ENCODE data around the gene GSTM3. TPM values are rescaled to one million over a fixed set of nuclear protein-coding genes. Genes with fewer than 3 reads are reported as not detected.
"Not testable (repeated sequence)": the region's sequence is repeated elsewhere in the genome, so short reads cannot be mapped to it uniquely, and the experiment has no call there.

The GSTM3 gene
- total RNA-seq, 1 donor from 2014 or later, result 0.55 TPM

DNA sequence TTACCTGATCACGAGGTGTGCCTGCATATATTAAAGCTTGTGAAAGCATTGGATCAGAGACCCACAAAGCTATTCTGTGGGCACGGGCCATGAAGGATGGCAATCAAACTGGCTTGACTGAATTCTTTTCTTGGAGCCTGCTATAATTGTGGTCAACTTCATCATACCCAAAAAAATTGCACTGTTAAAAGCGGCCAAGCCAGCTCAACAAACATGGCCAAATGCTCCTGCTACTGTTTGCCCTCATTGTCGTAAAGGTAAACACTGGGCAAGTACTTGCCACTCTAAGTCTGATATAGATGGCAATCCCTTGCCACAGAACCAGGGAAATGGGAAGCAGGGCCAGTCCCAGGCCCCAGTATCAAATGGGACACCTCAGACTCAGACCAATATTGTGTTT, 35.4 kb downstream of the GSTM3 start:
- H3K27ac Mint-ChIP-seq, result no peak overlapping the region
- ChIA-PET POLR2A (no interaction called here), CTCF (no interaction called here)
- peaks cover 3% of the 10 kb centered on the region for H3K36me3 Mint-ChIP-seq (ENCODE audit: low read depth)
- H3K27me3 Mint-ChIP-seq, result no peaks in the 10 kb centered on the region
- H3K9me3 Mint-ChIP-seq, result peaks cover 18% of the 10 kb centered on the region
- intact Hi-C loops (cut with micrococcal nuclease), result no loop called here
- H3K4me1 Mint-ChIP-seq, result no peaks in the 10 kb centered on the region
- no peak for ATAC-seq (ENCODE audit: low read depth)
- no peak for DNase-seq
- H3K4me3 Mint-ChIP-seq, result no peak overlapping the region
- TF ChIP-seq, protein P1, sequence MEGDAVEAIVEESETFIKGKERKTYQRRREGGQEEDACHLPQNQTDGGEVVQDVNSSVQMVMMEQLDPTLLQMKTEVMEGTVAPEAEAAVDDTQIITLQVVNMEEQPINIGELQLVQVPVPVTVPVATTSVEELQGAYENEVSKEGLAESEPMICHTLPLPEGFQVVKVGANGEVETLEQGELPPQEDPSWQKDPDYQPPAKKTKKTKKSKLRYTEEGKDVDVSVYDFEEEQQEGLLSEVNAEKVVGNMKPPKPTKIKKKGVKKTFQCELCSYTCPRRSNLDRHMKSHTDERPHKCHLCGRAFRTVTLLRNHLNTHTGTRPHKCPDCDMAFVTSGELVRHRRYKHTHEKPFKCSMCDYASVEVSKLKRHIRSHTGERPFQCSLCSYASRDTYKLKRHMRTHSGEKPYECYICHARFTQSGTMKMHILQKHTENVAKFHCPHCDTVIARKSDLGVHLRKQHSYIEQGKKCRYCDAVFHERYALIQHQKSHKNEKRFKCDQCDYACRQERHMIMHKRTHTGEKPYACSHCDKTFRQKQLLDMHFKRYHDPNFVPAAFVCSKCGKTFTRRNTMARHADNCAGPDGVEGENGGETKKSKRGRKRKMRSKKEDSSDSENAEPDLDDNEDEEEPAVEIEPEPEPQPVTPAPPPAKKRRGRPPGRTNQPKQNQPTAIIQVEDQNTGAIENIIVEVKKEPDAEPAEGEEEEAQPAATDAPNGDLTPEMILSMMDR (IDR thresholded peaks at IDR 0.05), result no peak

DNA sequence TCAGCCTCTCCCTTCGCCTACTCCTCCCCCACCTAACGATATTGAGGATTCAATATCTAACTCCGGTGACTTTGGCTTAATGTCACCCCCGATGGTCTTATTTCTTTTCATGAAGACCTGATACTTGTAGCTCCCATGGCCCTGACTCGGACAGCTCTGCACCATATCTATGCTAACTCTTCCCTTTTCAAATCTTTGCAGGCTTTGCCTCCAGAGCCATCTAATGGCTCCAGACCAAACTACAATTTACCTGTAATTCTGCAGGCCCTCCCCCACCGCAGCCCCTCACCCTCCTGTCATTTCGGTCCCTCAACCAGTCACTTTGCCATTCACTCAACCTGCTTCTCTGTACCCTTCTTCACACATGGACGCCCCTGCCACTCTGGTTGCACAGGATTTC, 36.7 kb downstream of the GSTM3 start:
- Mint-ChIP-seq H3K4me3 (no peak overlapping the region), H3K36me3 (ENCODE audit: low read depth) (peaks cover 3% of the 10 kb centered on the region), H3K9me3 (peaks cover 15% of the 10 kb centered on the region), H3K27ac (no peak overlapping the region), H3K27me3 (no peaks in the 10 kb centered on the region), H3K4me1 (no peaks in the 10 kb centered on the region)
- POLR2A ChIA-PET, result no interaction called here
- intact Hi-C loops (cut with micrococcal nuclease), result no loop called here
- CTCF ChIA-PET, result no interaction called here
- DNase-seq, result no peak
- ATAC-seq (ENCODE audit: low read depth), result no peak
- TF ChIP-seq, protein P1 (IDR thresholded peaks at IDR 0.05), result no peak

DNA sequence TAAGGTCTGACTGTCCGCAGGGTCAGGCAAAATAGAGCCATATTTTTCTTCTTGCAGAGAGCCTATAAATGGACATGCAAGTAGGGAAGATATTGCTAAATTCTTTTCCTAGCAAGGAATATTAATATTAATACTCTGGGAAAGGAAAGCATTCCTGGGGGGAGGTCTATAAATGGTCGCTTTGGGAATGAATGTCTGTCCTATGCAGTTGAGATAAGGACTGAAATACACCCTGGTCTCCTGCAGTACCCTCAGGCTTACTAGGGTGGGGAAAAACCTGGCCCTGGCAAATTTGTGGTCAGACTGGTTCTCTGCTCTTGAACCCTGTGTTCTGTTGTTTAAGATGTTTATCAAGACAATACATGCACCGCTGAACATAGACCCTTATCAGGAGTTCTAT, 37.9 kb downstream of the GSTM3 start:
- not testable (repeated sequence) for H3K4me3 Mint-ChIP-seq, H3K9me3 Mint-ChIP-seq

DNA sequence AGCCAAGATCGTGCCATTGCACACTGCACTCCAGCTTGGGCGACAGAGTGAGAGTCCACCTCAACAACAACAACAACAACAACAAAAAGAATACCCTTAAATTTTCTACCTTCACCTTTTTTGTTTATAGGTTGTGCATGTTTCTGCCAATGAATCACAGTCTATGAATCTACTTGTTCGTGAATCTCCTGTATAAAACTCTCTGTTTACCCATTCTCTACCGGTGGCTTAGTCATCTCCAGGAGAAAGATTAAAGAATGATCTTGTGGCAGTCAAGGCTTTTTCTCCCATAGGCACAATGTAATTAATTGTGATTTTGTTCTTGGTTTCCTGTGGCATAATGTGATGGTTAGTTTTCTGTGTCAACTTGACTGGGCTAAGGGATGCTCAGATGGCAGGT, 43.0 kb downstream of the GSTM3 start:
- H3K4me3 Mint-ChIP-seq; CTCF ChIA-PET; intact Hi-C loops (cut with micrococcal nuclease); ATAC-seq (ENCODE audit: low read depth); H3K9me3 Mint-ChIP-seq; H3K4me1 Mint-ChIP-seq; H3K27me3 Mint-ChIP-seq; H3K27ac Mint-ChIP-seq; H3K36me3 Mint-ChIP-seq (ENCODE audit: low read depth); POLR2A ChIA-PET; DNase-seq: not testable (repeated sequence)

More for the DNA sequence above, 37.9 kb downstream of the GSTM3 start:
- ATAC-seq (ENCODE audit: low read depth); POLR2A ChIA-PET; intact Hi-C loops (cut with micrococcal nuclease); H3K27me3 Mint-ChIP-seq; H3K27ac Mint-ChIP-seq; CTCF ChIA-PET; H3K4me1 Mint-ChIP-seq; H3K36me3 Mint-ChIP-seq (ENCODE audit: low read depth); DNase-seq: not testable (repeated sequence)

DNA sequence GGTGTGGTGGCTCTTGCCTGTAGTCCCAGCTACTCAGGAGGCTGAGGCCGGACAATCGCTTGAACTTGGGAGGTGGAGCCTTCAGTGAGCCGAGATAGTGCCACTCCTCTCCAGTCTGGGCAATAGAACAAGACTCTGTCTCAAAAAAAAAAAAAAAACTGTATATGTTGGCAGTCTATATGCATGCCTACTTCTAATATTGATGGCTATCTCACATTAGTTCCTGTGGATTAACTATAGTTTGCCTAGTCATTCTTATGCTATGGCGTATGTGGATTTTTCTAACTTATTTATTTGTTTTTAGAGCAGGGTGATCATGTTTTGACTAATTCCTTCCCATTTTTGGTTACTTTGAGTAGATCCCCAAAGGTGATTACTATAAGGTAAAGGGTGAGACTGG, 43.8 kb downstream of the GSTM3 start:
- ATAC-seq (ENCODE audit: low read depth) (no peak), DNase-seq (no peak)
- Mint-ChIP-seq H3K27me3 (no peaks in the 10 kb centered on the region), H3K4me1 (no peaks in the 10 kb centered on the region), H3K4me3 (no peak overlapping the region), H3K36me3 (ENCODE audit: low read depth) (peaks cover 10% of the 10 kb centered on the region), H3K27ac (no peak overlapping the region), H3K9me3 (no peaks in the 10 kb centered on the region)
- intact Hi-C loops (cut with micrococcal nuclease), result no loop called here
- POLR2A ChIA-PET, result no interaction called here
- TF ChIP-seq, protein P1 (IDR thresholded peaks at IDR 0.05), result no peak
- CTCF ChIA-PET, result no interaction called here

DNA sequence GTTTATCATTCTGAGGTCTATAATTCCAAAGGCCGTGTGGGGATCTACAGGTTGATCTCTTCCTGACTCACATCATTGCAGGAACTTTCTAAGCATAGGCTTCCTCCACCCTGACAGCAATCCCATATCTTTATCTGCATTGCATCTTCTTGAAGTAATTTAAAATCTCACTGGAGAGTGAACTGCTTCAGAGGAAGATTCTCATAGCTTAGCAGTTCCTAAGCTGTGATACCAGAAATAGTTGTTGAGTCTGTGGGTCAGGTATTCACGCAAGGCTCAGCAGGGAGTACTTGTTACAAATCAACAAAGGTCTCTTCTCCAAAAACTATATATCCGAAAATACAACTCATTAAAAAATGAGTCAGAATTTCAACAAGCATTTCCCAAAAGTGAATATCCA, 45.7 kb downstream of the GSTM3 start:
- H3K9me3 Mint-ChIP-seq; H3K4me3 Mint-ChIP-seq; DNase-seq; H3K27me3 Mint-ChIP-seq; POLR2A ChIA-PET; intact Hi-C loops (cut with micrococcal nuclease); CTCF ChIA-PET; H3K4me1 Mint-ChIP-seq; H3K27ac Mint-ChIP-seq; ATAC-seq (ENCODE audit: low read depth): not testable (repeated sequence)
- peaks cover 19% of the 10 kb centered on the region for H3K36me3 Mint-ChIP-seq (ENCODE audit: low read depth)

DNA sequence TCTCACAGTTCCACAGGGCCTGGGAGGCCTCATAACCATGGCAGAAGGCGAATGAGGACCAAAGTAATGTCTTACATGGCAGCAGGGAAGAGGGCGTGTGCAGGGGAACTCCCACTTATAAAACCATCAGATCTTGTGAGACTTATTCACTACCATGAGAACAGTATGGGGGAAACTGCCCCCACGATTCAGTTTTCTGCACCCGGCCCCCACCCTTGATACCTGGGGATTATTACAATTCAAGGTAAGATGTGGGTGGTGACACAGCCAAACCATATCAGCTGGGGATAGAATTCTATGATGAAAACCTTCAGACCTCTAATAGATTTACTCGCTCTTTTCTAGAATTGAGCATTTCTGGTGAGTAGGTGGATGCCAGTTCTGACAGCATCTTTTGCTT, 46.4 kb downstream of the GSTM3 start:
- intact Hi-C loops (cut with micrococcal nuclease); H3K4me1 Mint-ChIP-seq; POLR2A ChIA-PET; H3K4me3 Mint-ChIP-seq; CTCF ChIA-PET; H3K27ac Mint-ChIP-seq; DNase-seq; H3K9me3 Mint-ChIP-seq; ATAC-seq (ENCODE audit: low read depth); H3K27me3 Mint-ChIP-seq: not testable (repeated sequence)
- peaks cover 21% of the 10 kb centered on the region for H3K36me3 Mint-ChIP-seq (ENCODE audit: low read depth)
